Umbilical cord (tissue), 2 donors: Measurements from ENCODE around the gene ANKRD52. TPM values are rescaled to one million over a fixed set of nuclear protein-coding genes. Genes with fewer than 3 reads are reported as not detected.
"Not testable (repeated sequence)": the region's sequence is repeated elsewhere in the genome, so short reads cannot be mapped to it uniquely, and the experiment has no call there.

Source experiments
- DNase-seq: peaks from one replicate; pipeline ENCODE4 v3.0.0-alpha.2; 2015; ENCODE audit warnings: low spot score
- total RNA-seq: library from RNA; depleted of rRNA; stranded (reverse); fragments of >200 nt; gene quantifications from one replicate; pipeline ENCODE4 v1.2.3, GENCODE V29; 2014; ENCODE audit warnings: low replicate concordance; ENCODE audit not compliant: insufficient read depth

ANKRD52 gene
- total RNA-seq: 5.1 TPM

- peak; percentile 96 for DNase-seq
Observed at GRCh38 chr12:56258068-56258819, at the start of gene ANKRD52. ANKRD52 (minus strand) TSS chr12:56258384; CDS start chr12:56258269, 115 bp downstream.

DNA sequence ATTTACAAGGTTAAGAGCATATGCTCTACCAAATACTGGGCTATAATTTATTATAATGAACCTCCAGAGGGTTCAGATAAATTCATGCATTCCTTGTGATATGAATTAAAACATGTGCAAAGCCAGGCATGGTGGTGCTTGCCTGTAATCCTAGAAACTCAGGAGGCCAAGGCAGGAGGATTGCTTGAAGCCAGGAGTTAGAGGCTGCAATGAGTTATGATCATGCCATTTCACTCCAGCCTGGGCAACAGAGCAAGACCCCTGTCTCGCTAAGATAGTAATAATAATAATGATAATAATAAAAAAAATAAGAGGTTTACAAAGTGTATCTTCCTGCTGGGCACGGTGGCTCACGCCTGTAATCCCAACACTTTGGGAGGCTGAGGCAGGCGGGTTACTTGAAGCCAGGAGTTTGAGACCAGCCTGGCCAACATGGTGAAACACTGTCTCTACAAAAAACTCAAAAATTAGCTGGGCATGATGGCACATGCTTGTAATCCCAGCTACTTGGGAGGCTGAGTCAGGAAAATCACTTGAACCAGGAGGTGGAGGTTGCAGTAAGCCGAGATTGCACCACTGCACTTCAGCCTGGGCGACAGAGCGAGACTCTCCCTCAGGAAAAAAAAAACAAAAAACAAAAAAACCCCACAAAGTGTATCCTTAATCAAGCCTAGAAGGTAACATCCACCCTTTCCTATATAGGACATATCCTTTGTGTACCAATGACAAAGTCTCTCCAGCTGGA lies 49.2 kb upstream of the ANKRD52 start:
- DNase-seq: no peak

DNA sequence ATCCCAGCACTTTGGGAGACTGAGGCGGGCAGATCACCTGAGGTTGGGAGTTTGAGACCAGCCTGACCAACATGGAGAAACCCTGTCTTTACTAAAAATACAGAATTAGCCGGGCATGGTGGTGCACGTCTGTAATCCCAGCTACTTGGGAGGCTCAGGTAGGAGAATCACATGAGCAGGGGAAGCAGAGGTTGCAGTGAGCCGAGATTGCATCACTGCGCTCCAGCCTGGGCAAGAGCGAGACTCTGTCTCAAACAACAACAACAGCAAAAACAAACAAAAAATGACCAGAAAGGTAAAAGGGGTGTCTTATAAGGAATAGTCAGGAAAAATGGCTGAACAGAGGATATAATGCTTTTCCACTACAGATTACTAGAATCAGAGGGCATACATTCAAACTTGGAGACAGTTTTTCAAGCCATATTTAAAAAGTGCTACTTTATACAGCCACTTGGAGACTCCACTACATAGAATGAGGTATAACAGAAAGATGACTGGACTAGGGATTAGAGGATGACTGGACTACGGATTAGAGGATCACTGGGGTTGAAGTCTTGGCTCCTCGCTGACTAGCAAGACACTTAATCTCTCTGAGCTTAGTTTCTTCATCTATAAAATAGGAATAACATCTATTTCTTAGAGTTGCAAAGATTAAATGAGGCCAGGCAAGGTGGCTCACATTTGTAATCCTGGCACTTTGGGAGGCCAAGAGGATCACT lies 46.8 kb upstream of the ANKRD52 start:
- peak; percentile 66 for DNase-seq

DNA sequence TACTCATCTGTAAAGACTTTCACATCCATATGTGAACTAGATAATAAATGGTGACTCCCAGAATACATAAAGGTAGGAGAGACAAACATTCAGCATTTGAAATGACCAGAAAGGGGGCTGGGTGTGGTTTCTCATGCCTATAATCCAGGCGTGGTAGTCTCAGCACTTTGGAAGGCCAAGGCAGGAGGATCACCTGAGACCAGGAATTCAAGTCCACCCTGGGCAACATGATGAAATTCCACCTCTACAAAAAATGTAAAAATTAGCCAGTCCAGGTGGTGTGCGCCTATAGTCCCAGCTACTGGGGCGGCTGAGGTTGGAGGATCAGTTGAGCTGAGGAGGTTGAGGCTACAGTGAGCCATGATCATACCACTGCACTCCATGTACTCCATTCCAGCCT lies 46.1 kb upstream of the ANKRD52 start:
- no peak for DNase-seq

- DNase-seq: no peak
Observed at GRCh38 chr12:56300644-56301464, 42.7 kb upstream of the ANKRD52 start.

GRCh38 chr12:56299853-56300643 lies 41.9 kb upstream of the ANKRD52 start, which contains the start of gene CS:
CS (minus strand) TSS chr12:56300330; CDS start chr12:56300201, 129 bp downstream.
- DNase-seq: peak; percentile 99

DNA sequence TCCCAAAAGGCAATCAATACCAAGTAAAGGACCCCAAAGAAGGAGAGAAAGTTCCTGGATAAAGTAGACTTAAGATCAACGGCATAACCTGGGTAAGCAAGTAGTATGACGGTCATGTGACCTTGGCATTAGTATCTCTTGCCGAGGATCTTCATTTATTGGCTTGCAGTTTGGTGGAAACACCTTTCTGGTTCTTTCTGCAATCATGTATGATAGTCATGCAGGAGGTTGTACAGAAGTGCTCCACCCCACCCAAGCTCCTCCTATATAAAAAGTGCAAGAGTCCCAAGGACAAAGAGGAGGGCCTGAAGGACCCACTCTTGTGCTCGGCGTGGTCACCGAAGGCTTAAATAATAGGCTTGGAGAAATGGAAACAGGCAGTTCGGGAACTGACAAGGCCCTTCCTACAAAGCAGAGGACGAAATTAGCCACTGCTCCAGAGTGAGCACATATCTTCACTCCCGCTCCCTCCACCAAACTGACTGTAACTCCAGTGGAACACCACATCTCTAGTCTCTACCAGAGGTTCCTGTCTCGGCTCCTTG lies 41.2 kb upstream of the ANKRD52 start:
- DNase-seq: no peak

DNA sequence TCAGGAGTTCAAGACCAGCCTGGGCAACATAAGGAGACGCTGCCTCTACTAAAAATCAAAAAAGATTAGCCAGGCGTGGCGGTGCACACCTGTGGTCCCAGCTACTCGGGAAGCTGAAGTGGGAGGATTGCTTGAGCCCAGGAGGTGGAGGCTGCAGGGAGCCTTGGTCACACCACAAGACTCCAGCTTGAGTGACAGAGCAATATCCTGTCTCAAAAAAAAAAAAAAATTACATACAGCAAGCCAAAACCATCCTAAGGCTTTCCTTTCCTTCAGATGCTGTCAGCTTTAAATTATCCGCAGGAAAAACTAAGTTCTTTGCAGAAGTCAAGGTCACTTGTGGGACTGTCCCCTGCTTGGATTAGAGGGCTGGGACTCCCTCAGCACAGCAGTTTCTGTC lies 40.6 kb upstream of the ANKRD52 start:
- no peak for DNase-seq

GRCh38 chr12:56297400-56297799 lies 39.2 kb upstream of the ANKRD52 start:
- DNase-seq: no peak

DNA sequence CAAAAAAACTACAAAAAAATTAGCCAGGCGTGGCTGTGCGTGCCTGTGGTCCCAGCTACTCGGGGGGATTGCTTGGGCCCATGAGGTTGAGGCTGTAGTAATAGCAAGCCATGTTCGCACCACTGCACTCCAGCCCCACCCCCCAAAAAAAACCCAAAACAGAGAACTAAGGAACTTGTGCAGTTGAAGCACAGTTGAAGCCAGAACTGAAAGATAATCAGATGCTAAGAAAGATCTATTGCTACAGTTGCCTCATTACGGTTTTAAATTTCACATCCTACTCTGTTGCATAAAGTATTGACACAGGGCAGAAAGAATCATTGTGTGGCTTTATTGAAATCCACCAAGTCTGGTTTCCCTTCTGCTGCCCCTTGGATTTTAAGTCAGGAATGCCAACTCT lies 38.1 kb upstream of the ANKRD52 start:
- no peak for DNase-seq

DNA sequence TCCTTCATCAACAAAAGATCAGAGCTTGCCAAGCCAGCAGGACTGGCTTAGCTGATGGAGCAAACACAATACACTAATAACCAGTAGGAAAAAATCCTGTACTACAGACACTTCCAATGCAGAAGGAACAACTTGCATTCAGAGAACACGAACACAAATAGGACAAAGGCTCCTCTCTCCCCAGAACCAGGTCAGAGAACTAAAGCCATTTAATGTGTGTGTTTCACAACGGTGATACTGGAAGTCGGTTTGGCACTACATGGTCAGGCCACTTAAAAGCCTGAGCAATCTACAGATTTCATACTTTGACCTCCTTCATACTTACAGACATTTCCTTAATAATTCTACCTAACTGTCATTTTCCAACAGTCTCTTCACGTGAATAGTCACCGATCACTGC lies 35.6 kb upstream of the ANKRD52 start:
- DNase-seq: no peak

GRCh38 chr12:56288705-56289387 lies 30.7 kb upstream of the ANKRD52 start:
- no peak for DNase-seq

GRCh38 chr12:56286044-56286830 lies 28.1 kb upstream of the ANKRD52 start:
- no peak for DNase-seq

DNA sequence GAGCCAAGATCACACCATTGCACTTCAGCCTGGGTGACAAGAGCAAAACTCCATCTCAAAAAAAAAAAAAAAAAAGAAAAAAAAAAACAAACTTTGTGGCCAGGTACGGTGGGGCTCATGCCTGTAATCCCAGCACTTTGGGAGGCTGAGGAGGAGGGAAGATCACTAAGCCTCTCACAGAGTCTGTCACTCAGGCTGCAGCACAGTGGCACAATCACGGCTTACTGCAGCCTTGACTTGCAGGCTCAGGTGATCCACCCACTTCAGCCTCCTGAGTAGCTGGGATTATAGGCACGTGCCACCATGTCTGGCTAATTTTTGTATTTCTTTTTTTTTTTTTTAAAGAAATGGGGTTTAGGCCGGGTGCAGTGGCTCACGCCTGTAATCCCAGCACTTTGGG lies 26.1 kb upstream of the ANKRD52 start:
- DNase-seq: not testable (repeated sequence)

GRCh38 chr12:56282579-56282978 lies 24.4 kb upstream of the ANKRD52 start:
- no peak for DNase-seq

DNA sequence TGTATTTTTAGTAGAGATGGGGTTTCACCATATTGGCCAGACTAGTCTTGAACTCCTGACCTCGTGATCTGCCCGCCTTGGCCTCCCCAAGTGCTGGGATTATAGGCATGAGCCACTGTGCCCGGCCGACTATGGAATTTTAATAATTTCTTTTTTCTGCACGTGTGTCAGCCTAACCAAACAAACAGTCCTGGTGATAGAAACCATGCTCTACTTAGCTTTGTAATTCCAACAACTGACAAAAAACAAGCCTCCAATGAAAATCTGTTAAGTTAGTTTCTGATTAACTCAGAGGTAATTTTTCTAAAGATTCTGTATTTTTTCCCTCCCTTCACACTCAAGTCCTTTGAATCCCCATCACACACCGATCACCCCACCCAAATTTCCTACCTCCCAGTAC lies 23.8 kb upstream of the ANKRD52 start:
- DNase-seq: no peak

- no peak for DNase-seq
Observed at GRCh38 chr12:56280849-56281248, 22.7 kb upstream of the ANKRD52 start.

GRCh38 chr12:56278905-56279304 lies 20.7 kb upstream of the ANKRD52 start:
- DNase-seq: no peak

GRCh38 chr12:56274299-56274698 lies 16.1 kb upstream of the ANKRD52 start:
- DNase-seq: no peak
